ENCODE data around the gene SLC2A9.
"Not testable (repeated sequence)": the region's sequence is repeated elsewhere in the genome, so short reads cannot be mapped to it uniquely, and the experiment has no call there.

SLC2A9 gene

DNA sequence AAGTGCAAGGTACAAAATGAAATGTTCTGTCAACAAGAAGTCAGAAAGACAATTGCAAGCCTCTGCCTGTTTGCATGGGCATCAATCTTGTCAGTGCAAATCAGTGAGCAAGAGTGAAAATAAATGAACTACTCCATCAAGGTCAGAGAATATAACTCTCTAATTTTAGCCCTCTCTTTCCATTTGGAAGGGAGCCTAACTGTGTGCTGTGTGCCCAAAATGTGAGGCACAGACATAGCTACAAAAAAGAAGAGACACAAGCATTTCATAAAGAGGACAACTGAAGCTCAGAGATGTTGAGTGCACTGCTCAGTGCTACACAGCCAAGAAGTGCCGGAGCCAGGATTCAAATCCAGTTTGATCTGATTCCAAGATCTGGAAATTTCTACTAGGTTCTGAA lies 114.3 kb downstream of the SLC2A9 start:
- H3K4me3 ChIP-seq (ENCODE audit: low read length): no peak overlapping the region
- TF ChIP-seq ZNF274 (IDR thresholded peaks at IDR 0.05; ENCODE audit: low read depth, low read length): no peak

DNA sequence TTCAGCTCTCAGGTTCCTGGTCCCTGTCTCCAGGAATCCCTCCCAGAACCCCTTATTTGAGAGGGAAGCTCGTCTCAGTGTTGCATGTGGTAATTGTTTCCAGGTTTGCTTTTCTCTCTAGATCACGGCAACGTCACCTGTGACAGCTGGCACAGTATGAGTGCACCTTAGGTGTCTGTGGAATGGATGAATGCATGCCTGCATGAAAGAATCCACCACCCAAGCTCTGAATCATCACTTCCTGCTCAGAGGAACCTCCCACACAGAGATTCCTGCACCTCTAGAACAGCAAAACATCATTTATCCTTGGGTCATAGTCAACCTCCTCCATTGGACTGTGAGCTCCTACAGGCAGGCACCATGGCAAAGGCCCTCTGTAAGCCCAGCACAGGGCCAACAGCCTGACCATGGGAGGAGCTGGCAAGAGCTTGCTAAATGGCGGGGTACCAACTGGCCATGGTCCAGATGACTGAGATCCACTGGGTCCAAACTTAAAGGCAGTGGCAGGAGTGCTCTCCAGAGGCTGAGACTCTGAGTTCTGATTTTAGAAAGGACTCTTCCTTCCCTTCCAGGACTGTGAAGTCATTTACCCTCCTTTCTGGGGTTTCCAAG lies 116.2 kb downstream of the SLC2A9 start:
- H3K4me3 ChIP-seq (ENCODE audit: low read length): no peak overlapping the region
- TF ChIP-seq ZNF274 (IDR thresholded peaks at IDR 0.05; ENCODE audit: low read depth, low read length): no peak

DNA sequence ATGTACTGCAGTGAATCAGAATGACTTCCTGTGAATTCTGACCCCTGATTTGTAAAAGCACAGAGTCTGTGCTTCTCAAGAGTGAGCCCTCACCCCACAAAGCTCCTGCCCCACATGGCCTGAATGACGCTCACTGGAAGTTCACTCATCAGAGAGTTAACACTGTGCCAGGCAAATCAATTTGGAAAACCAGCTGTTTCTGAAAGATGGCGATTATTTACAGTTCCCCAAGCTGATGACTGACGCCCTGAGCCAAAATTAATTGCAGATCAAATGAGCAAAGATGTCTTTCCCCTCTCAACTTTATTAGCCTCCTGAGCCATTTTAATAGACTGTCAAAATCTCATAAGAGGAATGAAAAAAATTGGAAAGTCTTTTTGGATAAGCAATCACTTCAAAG lies 118.0 kb downstream of the SLC2A9 start:
- no peak for TF ChIP-seq ZNF274 (IDR thresholded peaks at IDR 0.05; ENCODE audit: low read depth, low read length)

DNA sequence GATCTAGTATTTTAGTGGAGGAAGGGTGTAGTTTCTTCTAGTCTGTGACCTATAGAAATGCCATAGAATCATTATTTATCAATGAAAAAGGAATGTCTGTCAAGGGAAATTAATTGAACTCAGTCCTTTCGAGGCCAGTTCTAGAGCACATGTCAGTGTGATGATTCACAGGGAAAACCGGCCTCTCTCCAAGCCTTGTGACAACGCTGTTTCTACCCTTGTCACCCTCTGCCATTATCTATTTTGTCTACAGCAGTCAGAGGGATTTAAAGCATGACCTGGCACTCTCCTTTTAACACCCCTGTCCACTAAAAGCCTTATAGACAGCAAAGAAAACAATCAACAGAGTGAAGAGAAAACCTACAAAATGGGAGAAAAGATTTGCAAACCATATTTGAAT lies 120.0 kb downstream of the SLC2A9 start:
- TF ChIP-seq ZNF274 (IDR thresholded peaks at IDR 0.05; ENCODE audit: low read depth, low read length): no peak
- H3K4me3 ChIP-seq (ENCODE audit: low read length): no peak overlapping the region

More for the DNA sequence above, 118.0 kb downstream of the SLC2A9 start:
- H3K4me3 ChIP-seq (ENCODE audit: low read length): no peak overlapping the region

DNA sequence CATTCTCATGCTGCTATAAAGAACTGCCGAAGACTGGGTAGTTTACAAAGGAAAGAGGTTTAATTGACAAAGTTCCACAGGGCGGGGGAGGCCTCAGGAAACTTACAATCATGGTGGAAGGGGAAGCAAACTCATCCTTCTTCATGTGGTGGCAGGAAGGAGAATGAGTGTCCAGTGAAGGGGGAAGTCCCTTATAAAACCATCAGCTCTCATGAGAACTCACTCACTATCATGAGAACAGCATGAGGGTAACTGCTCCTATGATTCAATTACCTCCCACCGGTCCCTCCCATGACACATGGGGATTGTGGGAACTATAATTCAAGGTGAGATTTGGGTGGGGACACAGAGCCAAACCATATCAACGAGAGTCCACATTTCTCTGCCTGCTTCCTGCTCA lies 120.7 kb downstream of the SLC2A9 start:
- H3K4me3 ChIP-seq (ENCODE audit: low read length): not testable (repeated sequence)

DNA sequence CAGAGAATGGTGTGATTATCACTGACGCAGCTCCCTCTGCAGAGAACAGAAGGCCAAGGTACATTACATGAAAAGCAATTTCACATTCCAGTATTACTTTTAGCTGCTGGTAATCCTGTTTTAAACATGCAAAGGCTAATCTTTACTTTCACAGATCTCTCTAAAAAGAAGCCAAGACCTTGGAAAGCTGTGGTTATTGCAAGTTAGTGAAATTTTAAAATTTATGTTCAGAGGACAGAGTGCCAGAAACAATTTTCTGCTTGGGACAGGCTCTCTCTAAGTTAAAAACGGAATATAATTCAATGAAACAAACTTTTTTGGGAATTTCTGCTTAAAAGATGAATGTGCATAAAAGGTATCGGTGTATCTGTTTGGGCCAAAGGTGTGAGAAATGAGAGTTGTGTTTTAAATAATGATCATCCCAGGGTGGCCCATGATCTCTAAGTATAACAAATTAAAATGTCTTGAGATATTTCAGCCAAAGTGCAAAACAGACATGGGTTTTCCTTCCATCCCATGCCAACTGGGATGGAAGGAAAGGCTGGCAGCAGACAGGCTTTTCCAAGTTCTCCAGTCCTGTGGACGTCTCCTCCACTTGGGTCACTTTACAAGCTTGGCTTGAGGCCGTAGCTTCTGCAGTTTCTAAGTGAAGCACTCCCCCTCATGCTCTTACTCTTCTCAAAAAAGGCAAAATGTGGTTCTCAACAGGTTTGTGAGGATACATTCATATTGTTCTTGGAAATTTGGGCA lies 121.8 kb downstream of the SLC2A9 start:
- H3K4me3 ChIP-seq (ENCODE audit: low read length): no peak overlapping the region
- TF ChIP-seq ZNF274 (IDR thresholded peaks at IDR 0.05; ENCODE audit: low read depth, low read length): no peak

DNA sequence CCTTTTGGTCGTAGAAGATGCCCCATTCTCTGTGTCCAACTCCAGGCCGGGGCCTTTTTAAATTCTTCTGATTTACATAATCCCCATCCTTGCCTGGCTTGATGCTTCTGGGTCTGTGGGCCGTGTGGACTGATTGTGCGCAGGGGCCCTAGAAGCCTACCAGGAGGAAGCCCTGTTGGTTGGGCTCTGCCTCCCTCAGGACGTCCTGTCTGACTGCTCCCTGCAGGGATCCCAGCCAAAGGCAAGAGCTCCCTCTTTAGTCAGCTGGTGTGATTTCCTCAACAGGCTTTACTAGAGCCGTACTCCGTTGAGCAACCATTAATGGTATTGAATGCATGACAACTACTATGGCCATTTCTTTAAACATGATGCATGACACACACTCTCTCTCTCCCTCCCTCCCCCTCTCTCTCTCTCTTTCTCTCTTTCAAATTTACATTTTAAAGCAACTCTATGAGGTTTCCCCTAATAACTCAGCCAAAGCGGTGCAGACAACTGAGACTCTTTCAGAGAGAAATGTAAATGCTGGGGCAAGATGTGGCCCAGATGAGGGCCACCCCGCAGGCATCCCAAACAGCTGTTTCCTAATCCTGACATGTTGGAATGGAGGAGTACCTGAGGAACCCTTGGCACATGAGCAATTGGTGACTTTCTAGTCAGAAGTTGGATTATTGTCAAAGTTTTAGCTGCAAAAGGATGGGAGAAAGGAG lies 122.5 kb downstream of the SLC2A9 start:
- H3K4me3 ChIP-seq (ENCODE audit: low read length): no peak overlapping the region
- TF ChIP-seq ZNF274 (IDR thresholded peaks at IDR 0.05; ENCODE audit: low read depth, low read length): no peak

DNA sequence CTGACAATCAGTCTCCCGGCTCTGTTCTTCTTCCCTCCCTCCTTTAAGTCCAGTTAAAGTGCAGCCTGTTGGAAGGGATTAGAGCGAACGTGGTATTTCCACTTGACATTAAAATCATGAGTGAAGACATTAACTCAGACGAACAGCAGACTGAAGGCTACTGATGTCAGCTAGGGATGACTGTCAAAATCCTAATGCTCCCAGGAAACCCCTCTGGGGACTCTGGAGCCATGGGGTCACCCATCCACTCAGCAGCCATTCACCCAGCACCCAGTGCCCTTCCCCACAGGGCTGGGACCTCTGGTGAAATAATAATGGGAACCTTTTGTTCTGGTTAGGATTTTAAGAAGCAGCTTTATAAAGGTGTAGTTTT lies 126.0 kb downstream of the SLC2A9 start:
- no peak for TF ChIP-seq ZNF274 (IDR thresholded peaks at IDR 0.05; ENCODE audit: low read depth, low read length)
- no peak overlapping the region for H3K4me3 ChIP-seq (ENCODE audit: low read length)

DNA sequence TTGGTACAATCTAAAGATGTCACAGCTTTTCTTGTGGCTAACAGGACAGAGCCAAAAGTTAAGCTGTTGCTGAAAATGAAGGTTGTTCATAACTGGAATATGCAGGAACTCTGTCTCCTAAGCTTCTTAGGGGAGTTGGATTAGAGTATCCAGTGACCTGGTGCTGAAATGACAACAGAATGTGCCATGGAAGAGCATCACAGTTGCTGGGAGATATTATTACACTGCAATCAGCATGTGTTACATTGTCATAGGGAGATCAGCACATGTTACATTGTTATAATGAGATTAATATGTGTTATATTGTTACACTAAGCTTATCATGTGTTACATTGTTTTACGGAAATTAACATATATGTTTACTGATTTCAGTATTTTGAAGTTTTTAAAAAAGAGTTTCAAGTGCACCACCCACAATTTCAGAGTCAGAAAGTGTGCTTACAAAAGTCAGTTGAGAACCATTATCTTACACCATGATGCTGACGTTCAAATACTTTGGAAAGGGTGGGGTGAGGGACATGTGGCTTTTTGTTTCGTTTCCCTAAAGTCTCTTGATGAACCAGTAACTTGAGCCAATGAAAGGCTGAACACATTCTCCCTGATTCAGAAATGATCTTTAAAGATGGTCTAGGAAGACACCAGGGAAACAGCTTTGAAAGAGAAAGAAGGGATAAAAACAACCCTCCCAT lies 126.5 kb downstream of the SLC2A9 start:
- no peak for TF ChIP-seq ZNF274 (IDR thresholded peaks at IDR 0.05; ENCODE audit: low read depth, low read length)
- H3K4me3 ChIP-seq (ENCODE audit: low read length): no peak overlapping the region

DNA sequence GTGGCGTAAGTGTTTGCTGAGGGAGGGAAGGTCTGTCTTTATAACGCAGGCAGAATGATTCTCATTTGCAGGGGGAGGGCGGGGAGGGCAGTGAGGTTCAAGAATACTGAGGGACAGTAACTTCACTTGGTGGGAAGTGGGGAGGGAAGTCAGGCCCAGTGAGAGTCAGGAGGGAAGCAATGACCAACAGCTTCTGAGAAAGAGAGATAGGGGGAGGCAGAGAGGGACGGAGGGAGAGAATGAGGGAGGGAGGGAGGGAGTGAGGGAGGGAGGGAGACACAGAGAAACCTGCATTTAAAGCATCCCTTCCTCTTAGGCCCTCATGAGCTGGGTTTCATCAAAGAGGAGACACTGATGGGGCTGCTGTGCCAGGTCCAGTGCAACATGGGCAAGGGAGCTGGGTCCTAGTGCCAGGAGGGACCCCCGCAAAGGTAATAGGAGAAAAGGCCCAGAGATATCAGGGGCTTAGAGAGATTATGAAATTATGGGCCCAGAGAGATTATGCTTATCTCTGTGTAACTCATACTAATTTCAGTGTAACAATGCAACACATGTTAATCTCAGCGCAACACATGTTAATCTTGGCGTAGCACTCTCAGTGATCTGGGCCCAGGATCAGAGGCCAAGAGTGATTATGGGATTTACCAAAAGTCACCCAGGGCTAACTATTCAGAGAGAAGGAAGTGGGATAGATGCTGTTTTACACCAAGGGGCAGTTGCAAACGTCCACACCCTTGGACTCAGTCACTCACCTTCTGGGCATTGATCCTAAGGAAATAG lies 127.8 kb downstream of the SLC2A9 start:
- H3K4me3 ChIP-seq (ENCODE audit: low read length): no peak overlapping the region
- TF ChIP-seq ZNF274 (IDR thresholded peaks at IDR 0.05; ENCODE audit: low read depth, low read length): no peak

DNA sequence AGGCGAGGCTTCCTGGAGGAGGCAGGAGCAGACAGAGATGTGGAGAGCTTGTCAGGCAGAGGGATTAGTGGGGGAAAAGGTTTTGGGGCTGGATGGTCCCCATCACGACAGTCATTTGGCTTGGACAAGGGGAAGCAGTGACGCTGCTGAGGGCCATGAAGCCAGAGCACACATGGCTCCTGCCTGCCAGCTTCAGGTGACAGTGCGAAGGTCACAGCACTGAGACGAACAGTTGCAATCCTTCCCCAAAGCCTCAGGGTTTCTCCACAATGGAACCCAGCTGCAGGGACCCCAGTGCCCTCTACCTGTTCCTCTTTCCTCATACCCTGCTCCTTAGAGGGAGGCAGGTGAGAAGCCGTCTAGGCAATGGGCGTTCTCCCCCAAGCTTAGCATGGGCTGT lies 129.6 kb downstream of the SLC2A9 start:
- no peak overlapping the region for H3K4me3 ChIP-seq (ENCODE audit: low read length)
- TF ChIP-seq ZNF274 (IDR thresholded peaks at IDR 0.05; ENCODE audit: low read depth, low read length): no peak

DNA sequence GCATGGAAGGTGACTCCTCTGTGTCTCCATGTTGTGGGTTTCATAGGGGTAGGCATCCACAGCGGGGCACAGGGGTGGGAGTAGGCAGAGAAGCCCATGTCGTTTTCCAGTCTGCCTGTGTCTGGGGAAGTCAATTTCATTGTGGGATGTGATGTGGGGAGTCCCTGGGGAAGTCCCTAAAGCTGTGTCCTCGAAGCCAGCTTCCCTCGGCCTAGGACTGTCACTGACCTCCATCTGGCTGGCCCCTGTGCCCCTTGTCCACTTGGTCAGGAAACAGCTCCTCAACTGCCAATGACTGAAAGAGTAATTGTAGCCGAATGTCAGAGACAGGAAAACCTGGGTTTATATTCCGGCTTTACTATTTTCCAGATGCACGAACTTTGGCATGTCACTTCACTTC lies 130.2 kb downstream of the SLC2A9 start:
- no peak for TF ChIP-seq ZNF274 (IDR thresholded peaks at IDR 0.05; ENCODE audit: low read depth, low read length)
- H3K4me3 ChIP-seq (ENCODE audit: low read length): no peak overlapping the region

DNA sequence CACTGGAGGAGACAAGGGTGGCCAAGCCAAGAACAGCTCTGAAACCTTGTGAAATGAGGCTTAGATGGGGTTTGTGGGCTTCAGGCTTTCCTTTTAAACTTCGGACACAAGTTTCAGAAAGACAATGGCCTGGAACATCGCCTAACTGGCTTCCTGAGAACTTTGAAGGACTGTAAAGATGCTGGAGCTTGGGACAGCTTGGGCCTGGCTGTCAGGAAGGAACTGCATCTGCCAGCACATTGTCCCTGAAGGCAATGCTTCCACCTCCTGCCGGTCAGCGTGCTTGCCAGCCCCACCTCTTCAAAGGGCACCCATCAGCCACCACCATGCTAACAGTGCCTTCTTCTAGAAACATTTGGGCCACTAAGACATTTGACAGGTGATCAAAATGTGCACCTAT lies 132.0 kb downstream of the SLC2A9 start:
- no peak for TF ChIP-seq ZNF274 (IDR thresholded peaks at IDR 0.05; ENCODE audit: low read depth, low read length)
- no peak overlapping the region for H3K4me3 ChIP-seq (ENCODE audit: low read length)

DNA sequence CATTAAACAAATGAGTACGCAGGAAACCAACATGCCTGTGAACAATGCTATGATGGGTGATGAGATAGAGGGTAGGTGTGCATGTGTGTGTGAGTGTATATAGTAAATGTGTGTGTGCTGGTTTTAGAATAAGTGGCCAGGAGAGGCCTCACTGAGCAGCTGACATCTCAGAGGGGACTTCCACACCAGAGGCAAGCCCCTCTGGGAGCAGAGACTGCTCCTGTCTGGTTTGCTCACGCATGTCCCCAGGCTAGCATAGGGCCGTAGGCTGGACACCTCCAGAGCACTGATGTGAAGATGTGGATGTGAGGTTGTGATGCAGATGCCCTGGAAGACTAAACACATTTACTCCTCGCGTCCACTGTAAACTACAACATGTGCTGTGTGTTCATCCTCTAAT lies 135.3 kb downstream of the SLC2A9 start:
- TF ChIP-seq ZNF274 (IDR thresholded peaks at IDR 0.05; ENCODE audit: low read depth, low read length): no peak
- no peak overlapping the region for H3K4me3 ChIP-seq (ENCODE audit: low read length)
